Limb (tissue), 2 donors: ENCODE data around the gene CTSV.
"Not testable (repeated sequence)": the region's sequence is repeated elsewhere in the genome, so short reads cannot be mapped to it uniquely, and the experiment has no call there.

Source experiments
- DNase-seq, 2 donors: peaks; one replicate each; pipeline ENCODE4 v3.0.0-alpha.2; 2016; ENCODE audit errors: extremely low spot score in 2 of 2

CTSV gene

DNA sequence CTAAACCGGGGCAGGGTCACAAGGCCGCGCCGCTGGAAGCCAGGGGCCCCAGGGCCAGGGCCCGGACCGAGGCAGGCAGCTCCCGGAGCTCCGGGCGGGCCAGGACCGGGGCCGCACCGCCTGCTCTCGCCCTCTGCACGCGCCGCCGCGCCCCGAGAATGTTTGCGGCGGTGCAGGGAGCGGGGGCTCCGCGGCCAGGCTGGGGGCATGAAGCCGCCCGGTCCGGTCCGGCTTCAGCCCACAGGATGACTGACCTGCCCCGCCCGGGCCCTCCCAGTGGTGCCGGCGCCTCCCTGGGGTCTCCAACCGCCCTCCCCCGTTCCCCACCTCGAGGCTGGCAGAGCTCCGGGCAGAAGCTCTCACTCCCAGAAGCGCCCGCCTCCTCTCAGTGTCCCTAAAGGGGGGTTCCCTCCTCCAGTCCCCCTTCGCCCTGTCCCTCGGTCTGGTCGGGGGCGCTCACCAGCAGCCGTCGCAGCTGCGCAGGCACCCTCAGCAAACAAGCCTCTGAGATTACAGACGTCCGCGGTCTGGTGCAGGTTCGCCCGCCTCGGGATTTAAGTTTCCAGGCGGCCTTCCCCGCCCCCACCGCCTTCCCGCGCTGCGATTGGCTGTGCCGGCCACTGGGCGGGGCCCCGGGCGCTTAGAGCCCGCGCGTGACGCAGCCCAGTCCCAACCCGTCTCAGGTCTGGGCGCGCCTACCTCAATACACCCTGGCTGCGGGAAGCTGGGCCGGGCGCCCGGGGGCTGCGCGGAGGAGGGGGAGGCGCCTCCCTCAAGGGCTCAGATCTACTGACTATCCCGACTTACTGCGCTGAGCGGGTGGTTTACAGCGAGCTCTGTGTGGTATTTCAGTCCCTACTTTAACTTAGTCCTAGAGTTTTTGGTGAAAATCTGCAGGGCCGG is at the start of gene CTSV:
TSS of gene CTSV (minus strand) at position 532 of the 903 bp plus-strand sequence. CDS start 1,099 bp downstream, outside the sequence.
- DNase-seq: peak; percentile 90 to 91

DNA sequence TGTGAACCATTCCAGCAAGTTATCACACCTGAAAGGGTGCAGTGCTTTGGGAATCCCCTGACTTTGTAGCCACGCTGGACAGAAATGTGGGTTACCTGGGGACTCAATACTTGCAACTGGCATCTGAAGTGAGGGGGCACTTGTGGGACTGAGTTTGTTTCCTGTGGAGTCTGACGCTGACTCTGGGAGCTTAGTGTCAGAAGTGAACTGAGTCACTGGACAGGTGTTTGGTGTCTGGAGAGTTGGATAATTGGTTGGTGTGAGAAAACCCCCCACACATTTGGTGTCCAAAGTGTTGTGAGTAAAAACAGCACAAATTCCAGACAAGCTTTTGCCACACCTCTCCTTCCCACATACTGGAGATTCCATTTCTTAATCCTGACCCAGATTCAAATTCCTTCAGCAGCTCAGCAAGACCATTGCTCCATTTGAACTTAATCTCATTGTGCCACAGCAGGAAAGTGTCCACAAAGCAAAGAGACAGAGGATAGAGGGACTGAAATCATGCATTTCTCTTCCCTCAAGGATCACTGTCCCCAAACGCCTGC is 48.8 kb upstream of the CTSV start:
- DNase-seq: not testable (repeated sequence)

DNA sequence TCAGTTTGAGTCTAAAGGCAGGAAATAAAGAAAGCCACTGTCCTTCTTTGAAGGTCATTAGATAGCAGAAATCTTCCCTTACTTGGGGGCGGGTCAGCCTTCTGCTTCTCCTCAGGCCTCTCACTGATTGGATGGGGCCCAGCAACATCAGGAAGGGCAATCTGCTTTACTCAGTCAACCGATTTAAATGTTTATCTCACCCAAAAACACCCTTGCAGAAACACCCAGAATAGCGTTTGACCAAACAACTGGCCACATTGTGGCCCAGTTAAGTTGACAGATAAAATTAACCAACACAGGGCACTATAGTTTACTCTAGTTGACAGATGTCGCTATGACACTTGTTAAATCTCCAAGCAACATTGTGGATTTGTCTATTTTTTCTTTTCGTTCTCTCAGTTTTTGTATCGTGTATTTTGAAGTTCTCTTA is 45.6 kb upstream of the CTSV start:
- DNase-seq: not testable (repeated sequence)

DNA sequence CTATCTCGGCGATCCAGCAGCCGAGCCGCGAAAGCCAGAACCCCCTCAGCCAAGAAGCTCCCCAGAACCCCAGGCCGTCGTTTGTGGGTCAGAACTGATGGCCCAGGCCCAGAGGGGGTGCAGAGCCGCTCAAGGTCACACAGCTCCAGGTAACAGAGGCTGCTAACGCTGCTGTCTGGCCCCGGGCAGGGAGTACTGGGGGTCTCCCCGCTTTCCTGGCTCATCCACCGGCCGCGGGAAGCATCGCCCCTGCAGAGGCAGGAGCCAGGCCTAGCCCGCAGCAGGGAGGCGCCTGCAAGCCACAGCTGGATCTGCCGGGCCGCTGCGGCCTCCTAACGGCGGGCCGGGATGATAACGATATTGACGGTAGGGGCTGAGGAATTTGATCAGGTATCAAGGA is 39.4 kb upstream of the CTSV start:
- no peak for DNase-seq

DNA sequence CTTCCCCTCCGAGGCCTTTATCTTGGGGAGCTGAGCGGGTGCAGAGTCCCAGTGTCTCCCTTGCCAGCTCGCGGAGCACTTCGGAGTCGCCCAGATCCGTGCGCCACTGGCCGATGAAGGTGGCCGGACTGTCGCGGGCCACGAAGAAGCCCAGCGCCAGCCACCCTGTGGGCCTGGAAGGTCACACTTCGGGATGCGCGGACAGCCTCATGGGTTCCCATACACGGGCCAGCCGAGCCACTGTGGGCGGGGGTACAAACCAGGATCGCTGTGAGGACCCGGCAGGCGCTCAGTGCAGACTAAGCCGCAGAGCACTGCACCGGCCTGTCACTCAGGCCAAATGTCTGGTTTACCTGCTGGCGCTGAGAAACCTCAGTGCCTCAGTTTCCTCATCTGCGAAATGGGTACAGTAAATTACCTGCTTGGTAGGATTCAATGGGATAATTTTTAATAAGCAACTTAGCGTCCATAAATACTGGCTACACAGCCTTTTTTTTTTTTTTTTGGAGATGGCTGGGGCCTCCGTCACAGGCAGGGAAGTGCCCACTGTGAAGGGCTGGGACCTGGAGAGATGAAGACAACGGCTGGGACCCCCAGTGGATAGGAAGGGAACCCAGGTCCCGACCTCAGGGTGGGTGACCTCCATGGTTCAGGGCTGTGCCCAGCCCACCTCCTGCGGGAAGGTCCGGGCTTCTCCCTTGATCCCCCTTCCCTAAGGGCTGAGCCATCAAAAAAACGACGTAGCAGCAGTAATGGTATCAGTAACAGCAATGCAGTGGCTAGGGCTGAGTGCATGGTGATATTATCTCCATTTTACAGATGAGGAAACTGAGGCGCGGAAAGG is 38.7 kb upstream of the CTSV start:
- no peak for DNase-seq

DNA sequence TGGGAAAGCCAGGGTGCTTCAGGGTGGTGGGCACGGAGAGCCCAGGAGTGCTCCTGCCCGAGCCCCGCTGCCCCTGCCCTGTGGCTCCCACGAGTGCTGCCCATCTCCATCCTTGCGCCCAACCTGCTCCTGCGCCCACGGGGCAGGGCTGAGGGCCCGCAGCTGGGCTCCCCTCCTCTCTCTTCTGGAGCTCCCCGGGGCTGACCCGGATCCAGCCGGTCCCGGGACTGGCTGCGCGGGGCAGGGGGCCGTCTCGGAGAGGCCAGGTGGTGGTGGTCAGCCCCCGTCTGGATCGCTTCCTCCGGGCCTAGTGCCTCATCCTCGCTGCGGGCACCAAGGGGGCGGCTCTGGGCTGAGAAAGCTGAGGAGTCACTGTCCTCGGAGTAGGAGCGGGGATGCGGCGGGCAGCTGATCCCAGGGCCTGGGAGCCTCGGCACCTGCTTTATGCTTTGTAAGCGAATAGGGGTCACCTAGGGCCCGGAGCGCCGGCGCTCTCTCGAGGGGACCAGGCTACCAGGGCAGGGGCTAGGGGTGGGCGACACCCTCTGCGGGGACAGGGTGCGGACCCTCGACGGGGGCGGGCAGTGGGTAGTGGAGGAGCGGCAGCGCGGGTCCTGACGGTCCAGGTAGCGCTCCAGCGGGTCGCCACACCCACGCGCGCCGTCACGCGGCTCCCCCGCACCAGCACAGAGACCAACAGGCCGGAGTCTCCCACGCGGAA is 37.9 kb upstream of the CTSV start:
- not testable (repeated sequence) for DNase-seq

DNA sequence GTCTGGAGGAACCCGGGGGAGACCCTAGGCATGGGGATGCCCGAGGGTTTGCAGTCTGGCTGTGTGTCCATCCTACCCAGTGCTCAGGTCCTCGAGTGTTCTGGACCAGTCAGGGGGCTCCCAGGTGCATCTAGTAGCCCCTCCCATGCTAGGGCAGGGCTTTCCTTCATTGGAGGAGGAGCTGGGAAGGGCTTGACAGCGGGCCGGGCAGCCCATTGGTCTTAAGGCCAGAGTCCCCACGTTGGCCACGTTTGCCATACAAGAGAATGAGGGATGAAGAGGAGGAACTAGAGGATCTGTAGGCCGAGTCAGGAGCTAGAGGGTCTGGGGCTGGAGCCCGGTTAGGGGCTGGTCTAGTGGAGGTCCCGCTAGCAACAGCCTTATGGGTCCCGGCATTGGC is 37.3 kb upstream of the CTSV start:
- DNase-seq: no peak

DNA sequence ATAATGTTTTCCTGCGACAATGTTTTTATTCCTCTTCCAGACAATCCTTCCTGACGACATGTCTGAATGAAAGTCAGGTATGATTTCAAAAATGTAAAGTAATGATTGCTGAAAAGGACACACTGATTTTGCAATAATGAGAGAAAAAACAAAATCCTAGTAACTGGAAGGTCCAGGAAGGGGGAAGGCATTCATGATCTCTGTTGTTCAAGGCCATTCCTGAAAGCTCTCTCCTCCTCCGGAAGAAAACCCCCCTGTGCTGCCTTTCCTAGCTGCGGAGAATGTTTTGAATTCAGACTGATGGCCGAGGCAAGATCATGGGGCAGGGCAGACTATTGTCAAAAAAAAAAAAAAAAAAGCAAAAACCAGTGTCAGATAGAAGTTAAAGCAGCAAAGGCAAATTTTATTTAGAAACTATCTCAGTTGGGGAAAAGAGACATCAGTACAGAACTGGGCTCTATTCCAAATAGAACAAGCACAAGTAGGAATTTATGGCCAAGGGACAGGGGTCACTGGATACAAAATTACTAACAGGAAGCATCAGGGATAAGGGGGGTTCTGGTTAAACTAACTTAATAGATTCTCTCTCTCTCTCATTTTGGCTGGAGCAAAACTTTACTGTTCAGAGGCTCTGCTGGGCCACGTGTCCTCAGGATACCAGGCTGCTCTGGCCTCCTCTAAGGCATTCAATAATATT is 36.5 kb upstream of the CTSV start:
- DNase-seq: no peak

DNA sequence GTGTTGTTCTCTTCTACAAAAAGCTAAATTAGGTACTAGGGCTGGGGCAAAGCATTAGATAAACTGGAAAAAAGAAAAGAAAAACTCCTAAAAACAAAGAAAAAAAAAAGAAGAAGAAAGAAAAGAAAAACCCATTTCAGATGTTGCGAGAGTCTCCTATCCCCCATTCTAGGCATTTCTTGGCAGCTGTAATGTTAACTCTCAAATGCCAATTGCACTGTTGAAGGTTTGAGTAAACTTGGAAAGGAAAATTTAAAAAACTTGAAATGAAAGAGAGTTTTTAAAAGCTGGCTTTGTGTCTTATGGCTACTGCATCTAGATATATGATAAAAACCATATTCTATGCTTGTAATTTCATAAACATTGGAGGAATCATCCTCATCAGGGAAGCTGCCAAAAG is 34.6 kb upstream of the CTSV start:
- DNase-seq: no peak

DNA sequence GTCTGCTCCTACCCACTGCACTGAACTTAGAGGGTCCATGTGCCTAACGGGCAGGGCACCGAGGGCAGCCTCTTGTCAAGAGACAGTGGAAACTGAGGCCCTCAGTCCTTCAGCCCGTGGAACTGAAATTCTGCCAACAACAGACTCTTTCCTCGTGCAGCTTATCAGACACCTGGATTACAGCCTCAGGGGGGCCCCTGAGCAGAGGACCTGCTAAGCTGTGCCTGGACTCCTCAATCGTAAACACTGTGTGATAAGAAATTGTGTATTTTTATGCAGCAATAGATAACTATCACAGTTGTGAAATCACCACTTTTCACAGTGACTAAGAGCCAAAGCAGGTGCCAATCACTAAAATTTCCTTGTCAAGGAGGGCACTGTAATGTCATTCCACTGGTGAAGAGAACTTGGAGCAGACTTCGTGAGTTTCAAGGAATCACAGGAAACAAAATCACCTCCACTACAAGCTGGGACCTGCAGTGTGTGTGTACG is 33.4 kb upstream of the CTSV start:
- DNase-seq: no peak

DNA sequence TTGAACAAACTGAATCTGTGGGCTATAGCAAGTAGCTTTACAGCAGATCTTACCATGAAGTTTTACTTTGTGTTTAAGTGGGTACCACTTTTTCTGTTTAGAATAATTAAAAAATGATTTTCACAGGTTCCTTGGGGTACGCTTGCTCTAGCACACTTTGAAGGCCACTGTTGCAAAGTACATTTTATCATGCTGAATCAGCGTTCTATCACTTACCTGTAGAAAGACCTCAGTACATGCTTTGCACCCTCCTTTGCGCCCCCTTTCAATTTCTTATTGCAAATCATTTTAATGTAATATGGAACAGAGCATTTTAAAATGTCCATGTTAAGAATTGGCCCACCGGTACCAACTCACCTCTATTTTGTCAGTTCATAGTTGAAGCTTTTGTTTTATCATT is 31.4 kb upstream of the CTSV start:
- DNase-seq: not testable (repeated sequence)

DNA sequence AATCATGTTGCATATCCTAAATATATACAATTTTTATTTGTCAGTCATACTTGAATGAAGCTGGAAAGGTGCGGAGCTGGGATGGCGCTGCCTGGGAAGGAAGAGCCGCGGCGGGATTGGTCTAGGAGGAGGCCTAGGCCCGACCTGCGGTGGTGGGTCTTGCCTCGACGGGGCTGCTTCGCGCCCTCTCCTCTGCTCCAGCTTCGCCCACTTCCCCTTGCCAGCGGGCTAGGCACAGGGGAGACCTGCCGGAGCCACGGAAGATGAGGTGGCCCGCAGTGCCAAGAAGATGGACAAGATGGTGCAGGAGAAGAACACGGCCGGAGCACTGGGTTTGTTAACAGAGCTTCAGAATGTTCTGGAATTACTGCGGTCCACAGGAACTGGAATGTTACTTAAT is 28.5 kb upstream of the CTSV start:
- no peak for DNase-seq

DNA sequence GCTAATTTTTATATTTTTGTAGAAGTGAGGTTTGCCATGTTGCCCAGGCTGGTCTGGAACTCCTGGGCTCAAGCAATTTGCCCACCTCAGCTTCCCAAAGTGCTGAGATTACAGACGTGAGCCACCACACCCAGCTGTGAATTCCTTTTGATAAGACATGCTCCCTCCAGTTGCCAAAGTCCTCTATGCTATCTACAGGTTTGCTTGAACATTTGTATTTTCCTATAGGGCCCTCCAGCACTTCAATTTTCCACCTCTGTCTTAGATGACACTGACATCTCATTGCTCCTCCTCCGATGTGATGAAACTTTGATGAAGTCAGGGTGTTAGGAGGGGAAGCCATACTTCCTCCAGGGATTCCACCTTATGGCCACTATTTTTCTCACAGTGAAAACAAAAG is 25.2 kb upstream of the CTSV start:
- DNase-seq: no peak

DNA sequence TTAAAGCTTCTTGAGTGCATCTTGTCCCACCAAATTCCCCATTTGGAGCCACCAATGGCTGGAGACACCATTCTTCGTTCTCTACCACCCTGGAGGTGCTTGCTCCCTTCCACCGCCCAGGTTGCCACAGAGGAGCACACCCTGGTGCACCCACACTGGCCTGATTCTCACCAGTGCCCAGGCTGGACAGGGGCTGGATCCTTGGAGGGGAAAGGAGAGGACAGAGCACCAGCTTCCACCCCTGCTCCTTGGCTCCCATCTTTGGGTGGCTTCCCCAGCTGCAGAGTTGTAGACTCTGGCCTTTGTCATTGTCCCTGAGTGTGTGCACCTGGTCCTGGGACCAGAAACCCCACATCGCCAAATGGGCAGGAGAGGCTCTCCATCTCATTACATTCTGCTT is 21.9 kb upstream of the CTSV start:
- no peak for DNase-seq

DNA sequence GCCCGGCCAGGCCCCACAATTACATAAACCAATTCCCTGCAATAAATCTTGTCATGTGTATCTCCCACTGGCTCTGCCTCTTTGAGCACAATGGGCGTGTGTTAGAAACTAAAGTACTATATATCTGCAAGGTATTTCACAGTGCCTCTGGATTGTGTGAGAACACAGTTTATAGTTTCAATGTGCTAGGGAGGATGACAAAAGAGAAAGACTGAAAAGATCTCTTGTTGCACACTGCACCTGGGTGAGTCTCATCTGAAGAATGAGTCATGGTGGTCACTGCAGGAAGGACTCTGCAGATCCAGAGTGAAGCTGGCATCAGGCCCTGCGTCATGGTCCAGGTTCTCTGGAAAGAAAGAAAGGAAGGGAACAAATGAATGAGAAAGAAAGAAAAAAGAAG is 20.7 kb upstream of the CTSV start:
- no peak for DNase-seq

DNA sequence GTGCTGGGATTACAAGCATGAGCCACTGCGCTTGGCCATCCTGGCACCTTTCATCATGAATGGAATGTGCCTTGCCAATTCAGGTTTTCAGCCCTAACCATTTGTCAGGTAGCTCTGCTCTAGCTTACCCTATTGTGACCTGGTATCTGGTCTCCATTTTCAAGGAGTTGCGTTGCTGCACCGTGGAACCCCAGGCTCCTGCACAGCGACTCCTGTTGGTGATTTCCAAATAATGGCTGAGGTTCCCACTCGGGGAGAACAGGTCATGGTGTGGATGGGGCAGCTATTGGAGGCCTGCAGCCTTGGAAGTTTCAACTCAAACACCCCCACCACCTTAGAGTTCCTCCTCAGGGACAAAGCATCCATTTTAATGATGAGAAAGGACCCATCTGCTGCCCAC is 18.7 kb upstream of the CTSV start:
- DNase-seq: no peak

DNA sequence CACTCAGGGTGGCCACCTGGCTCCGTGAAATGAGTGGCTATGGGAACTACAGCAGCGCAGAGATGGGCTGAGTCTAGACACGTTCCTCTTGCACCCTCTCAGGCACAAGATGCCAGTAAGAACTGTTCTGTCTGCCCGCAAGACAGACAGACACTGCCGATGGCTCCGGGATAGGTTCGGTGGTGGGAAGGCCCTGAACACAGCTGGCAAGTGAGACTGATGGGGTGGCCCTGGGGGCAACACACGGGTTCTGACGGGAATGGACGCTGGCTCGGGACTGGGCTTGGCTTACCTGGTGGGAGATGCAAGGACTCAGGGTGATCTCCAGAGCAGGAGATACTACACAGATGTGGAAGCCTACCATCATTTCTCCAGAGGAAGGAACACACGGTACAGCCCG is 16.9 kb upstream of the CTSV start:
- not testable (repeated sequence) for DNase-seq

DNA sequence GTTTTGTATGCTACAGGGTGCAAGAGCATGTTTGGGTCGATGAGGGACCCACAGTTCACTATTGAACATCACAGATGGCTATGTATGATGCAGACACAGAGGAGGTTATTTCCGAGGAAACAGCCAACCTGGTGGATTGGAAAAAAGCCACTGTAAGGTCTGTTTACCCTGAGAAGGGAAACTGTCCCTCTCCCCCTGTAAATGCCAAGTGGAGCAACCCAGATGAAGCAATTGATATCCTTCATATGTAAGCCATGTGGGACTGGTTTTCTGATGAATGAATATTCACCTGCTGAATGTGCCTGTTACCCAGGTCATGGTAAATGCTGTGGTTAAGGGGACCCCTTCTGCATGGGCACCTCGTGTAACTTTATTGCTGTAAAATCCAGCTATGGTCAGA is 14.8 kb upstream of the CTSV start:
- no peak for DNase-seq

DNA sequence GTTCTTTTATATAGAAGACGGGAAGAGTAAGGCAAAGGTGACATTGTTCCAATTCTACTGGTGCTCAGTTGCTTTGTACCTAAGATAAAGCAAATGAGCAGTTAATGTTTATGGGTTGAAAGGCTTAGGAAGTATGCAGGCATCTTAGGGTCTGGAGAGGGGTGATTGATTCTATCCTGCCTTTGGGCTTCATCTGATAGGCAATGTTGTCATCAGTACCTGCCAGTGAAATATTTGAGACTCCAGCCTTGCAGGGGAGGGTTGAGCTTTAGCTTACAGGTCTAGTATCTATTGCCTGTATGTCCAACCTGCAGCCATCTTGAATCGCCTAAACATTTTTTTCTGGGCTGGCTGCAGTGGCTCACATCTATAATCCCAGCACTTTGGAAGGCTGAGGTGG is 13.8 kb upstream of the CTSV start:
- DNase-seq: no peak

DNA sequence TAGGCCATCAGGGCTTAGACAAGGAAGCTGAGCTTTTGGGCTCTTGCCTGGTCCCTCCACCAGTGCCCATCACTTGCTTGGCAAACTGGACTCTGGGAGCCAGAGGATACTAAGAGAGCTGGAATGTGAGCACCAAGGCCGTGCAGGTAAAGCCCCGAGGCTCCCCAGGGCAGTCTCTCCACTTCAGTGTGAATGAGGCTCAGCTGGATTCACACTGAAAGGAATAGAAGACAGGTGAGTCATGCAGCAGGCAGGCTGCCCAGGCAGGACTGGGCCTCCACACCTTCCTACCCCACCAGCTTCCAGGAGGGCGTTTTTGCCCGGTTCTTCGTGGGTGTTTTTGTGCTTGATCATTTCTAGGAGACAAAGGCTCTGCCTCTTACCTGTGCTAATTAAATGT is 7.3 kb upstream of the CTSV start:
- DNase-seq: no peak

DNA sequence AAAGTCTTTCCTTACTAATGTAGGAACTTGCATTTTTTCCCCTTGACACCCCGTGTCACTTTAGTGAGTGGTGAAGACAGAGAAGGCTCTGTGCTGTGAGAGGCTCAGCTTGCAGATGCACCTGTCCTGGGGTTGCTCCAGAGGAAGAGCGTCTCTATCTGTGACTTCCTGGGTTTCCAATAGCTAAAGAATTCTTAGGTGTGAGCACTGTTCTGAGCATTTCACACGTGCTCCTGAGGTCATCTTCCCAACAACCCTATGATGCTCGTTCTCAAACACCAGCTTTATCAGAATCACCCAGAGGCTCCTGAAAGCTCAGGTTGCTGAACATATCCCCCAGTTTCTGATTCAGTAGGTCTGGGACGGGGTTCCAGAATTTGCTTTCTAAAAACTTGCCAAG is 6.4 kb upstream of the CTSV start:
- DNase-seq: no peak
